Calu3 (cell line): ENCODE measurements around the gene CNTN5. TPM values are rescaled to one million over a fixed set of nuclear protein-coding genes. Genes with fewer than 3 reads are reported as not detected.

Experiments
- BruUV-seq: library from RNA; stranded (reverse); fragments of 400-500 nt; replicated peaks from 2 replicates; lab custom pipeline; 2021; lab: Mats Ljungman, UMichigan
- CTCF ChIA-PET: fragments of 300-600 bp; sonication (Branson Sonifier 250); formaldehyde crosslinking; loops from one replicate; lab custom pipeline; 2022; ENCODE audit warnings: antibody characterized with exemption; lab: Charles Lee
- DNase-seq: peaks from one replicate; pipeline ENCODE4 v3.0.0; 2022
- H3K27ac Mint-ChIP-seq: one replicate; pipeline ENCODE4 v1.8.0; 2022; ENCODE audit warnings: mixed read lengths; ENCODE audit not compliant: unreplicated experiment
- H3K27me3 Mint-ChIP-seq: one replicate; pipeline ENCODE4 v1.8.0; 2022; ENCODE audit warnings: mixed read lengths; ENCODE audit not compliant: unreplicated experiment
- H3K36me3 Mint-ChIP-seq: one replicate; pipeline ENCODE4 v1.8.0; 2022; ENCODE audit warnings: mild to moderate bottlenecking, moderate library complexity, mixed read lengths; ENCODE audit not compliant: insufficient read depth, unreplicated experiment
- H3K4me1 Mint-ChIP-seq: one replicate; pipeline ENCODE4 v1.8.0; 2022; ENCODE audit warnings: mild to moderate bottlenecking, low read depth, mixed read lengths; ENCODE audit not compliant: unreplicated experiment
- H3K4me3 Mint-ChIP-seq: one replicate; pipeline ENCODE4 v1.8.0; 2022; ENCODE audit warnings: mild to moderate bottlenecking, low read depth, moderate library complexity, mixed read lengths; ENCODE audit not compliant: unreplicated experiment
- H3K9me3 Mint-ChIP-seq: one replicate; pipeline ENCODE4 v1.8.0; 2022; ENCODE audit warnings: low read depth, mixed read lengths; ENCODE audit not compliant: unreplicated experiment
- CTCF ChIP-seq: fragments of 200-600 bp; IDR thresholded peaks from one replicate; pipeline ENCODE4 v1.8.0; 2022; ENCODE audit warnings: antibody characterized with exemption; ENCODE audit not compliant: unreplicated experiment
- intact Hi-C: fragments of 100-400 bp; cut with micrococcal nuclease; formaldehyde crosslinking; loops from one replicate; pipeline ENCODE4 v1.10.0; 2022; ENCODE audit not compliant: unreplicated experiment
- total RNA-seq: library from RNA; stranded (reverse); gene quantifications from 2 replicates; pipeline ENCODE4 v1.2.3, GENCODE V29; 2022

CNTN5 gene
- total RNA-seq, 1 experiment from 2014 or later, result not detected

- no peaks in the 10 kb centered on the region for H3K4me1 Mint-ChIP-seq
- intact Hi-C loops, result no loop called here
- H3K36me3 Mint-ChIP-seq, result no peaks in the 10 kb centered on the region
- no peaks in the 10 kb centered on the region for H3K27me3 Mint-ChIP-seq
- BruUV-seq, result no TSS peak
- DNase-seq, result no peak
- no peak overlapping the region for H3K4me3 Mint-ChIP-seq
- no peak for TF ChIP-seq CTCF
- H3K27ac Mint-ChIP-seq, result no peak overlapping the region
- peaks cover 4% of the 10 kb centered on the region for H3K9me3 Mint-ChIP-seq
- CTCF ChIA-PET, result no interaction called here
These were observed 514.1 kb downstream of the CNTN5 start for GRCh38 chr11:99534812-99535211.

GRCh38 chr11:99535406-99535805 is 514.7 kb downstream of the CNTN5 start:
- Mint-ChIP-seq H3K36me3 (no peaks in the 10 kb centered on the region), H3K27me3 (no peaks in the 10 kb centered on the region), H3K4me1 (no peaks in the 10 kb centered on the region), H3K4me3 (no peak overlapping the region), H3K27ac (no peak overlapping the region), H3K9me3 (peaks cover 4% of the 10 kb centered on the region)
- intact Hi-C loops, result no loop called here
- no peak for TF ChIP-seq CTCF
- no peak for DNase-seq
- no TSS peak for BruUV-seq
- CTCF ChIA-PET, result no interaction called here

- peaks cover 2% of the 10 kb centered on the region for H3K9me3 Mint-ChIP-seq
These were observed 515.1 kb downstream of the CNTN5 start for GRCh38 chr11:99535819-99536218.

GRCh38 chr11:99537681-99538080 is 516.9 kb downstream of the CNTN5 start:
- no peaks in the 10 kb centered on the region for H3K36me3 Mint-ChIP-seq
- intact Hi-C loops, result no loop called here
- H3K9me3 Mint-ChIP-seq, result no peaks in the 10 kb centered on the region
- no peak for DNase-seq
- no peak overlapping the region for H3K27ac Mint-ChIP-seq
- CTCF ChIA-PET, result no interaction called here
- no peak overlapping the region for H3K4me3 Mint-ChIP-seq
- no peaks in the 10 kb centered on the region for H3K4me1 Mint-ChIP-seq
- no peak for TF ChIP-seq CTCF
- no peaks in the 10 kb centered on the region for H3K27me3 Mint-ChIP-seq
- BruUV-seq, result no TSS peak

More at GRCh38 chr11:99535819-99536218, 515.1 kb downstream of the CNTN5 start:
- Mint-ChIP-seq H3K4me3 (no peak overlapping the region), H3K36me3 (no peaks in the 10 kb centered on the region), H3K27ac (no peak overlapping the region), H3K27me3 (no peaks in the 10 kb centered on the region), H3K4me1 (no peaks in the 10 kb centered on the region)
- TF ChIP-seq CTCF, result no peak
- DNase-seq, result no peak
- CTCF ChIA-PET, result no interaction called here
- intact Hi-C loops, result no loop called here
- BruUV-seq, result no TSS peak

GRCh38 chr11:99545616-99546015 is 524.9 kb downstream of the CNTN5 start:
- intact Hi-C loops, result no loop called here

More at GRCh38 chr11:99545616-99546015, 524.9 kb downstream of the CNTN5 start:
- Mint-ChIP-seq H3K9me3 (no peaks in the 10 kb centered on the region), H3K36me3 (no peaks in the 10 kb centered on the region), H3K27me3 (no peaks in the 10 kb centered on the region), H3K4me3 (no peak overlapping the region), H3K4me1 (no peaks in the 10 kb centered on the region), H3K27ac (no peak overlapping the region)
- TF ChIP-seq CTCF, result no peak
- CTCF ChIA-PET, result no interaction called here
- no TSS peak for BruUV-seq
- DNase-seq, result no peak
